GM18519 (cell line): ENCODE measurements around the gene RAB3D.
"Not testable (repeated sequence)": the region's sequence is repeated elsewhere in the genome, so short reads cannot be mapped to it uniquely, and the experiment has no call there.

ENCODE experiments used
- ATAC-seq: cut with Tn5 transposase; IDR thresholded peaks from one replicate; pipeline ENCODE4 v1.9.1; 2021; ENCODE audit warnings: mild to moderate bottlenecking, moderate library complexity; ENCODE audit not compliant: unreplicated experiment, low FRiP score

RAB3D gene

GRCh38 chr19:11339254-11340098 lies at the start of gene RAB3D:
Gene RAB3D (minus strand): TSS chr19:11339657. CDS start chr19:11337399, 2,258 bp downstream.
- ATAC-seq = no peak

GRCh38 chr19:11387162-11388034 lies 47.9 kb upstream of the RAB3D start:
- no peak for ATAC-seq

- no peak for ATAC-seq
Measured at GRCh38 chr19:11384778-11385129, 45.3 kb upstream of the RAB3D start.

- no peak for ATAC-seq
Measured at GRCh38 chr19:11383706-11384048, 44.2 kb upstream of the RAB3D start.

GRCh38 chr19:11382898-11383705 lies 43.6 kb upstream of the RAB3D start:
- no peak for ATAC-seq

GRCh38 chr19:11380653-11381537 lies 41.4 kb upstream of the RAB3D start:
- ATAC-seq = peak; percentile 41

- no peak for ATAC-seq
Measured at GRCh38 chr19:11379857-11380350, 40.4 kb upstream of the RAB3D start.

GRCh38 chr19:11379269-11379845 lies 39.9 kb upstream of the RAB3D start:
- ATAC-seq = not testable (repeated sequence)

- no peak for ATAC-seq
Measured at GRCh38 chr19:11378319-11379189, 39.1 kb upstream of the RAB3D start.

- ATAC-seq = no peak
Measured at GRCh38 chr19:11377756-11378155, 38.3 kb upstream of the RAB3D start.

GRCh38 chr19:11377237-11377636 lies 37.8 kb upstream of the RAB3D start:
- ATAC-seq = no peak

GRCh38 chr19:11375143-11375948 lies 35.9 kb upstream of the RAB3D start:
- no peak for ATAC-seq

- peak; percentile 82 for ATAC-seq
Measured at GRCh38 chr19:11374433-11375142, 35.1 kb upstream of the RAB3D start, which contains the start of gene SWSAP1. Gene SWSAP1 (plus strand): TSS chr19:11374666. CDS start chr19:11374681, 15 bp downstream.

GRCh38 chr19:11373885-11374432 lies 34.5 kb upstream of the RAB3D start:
- no peak for ATAC-seq

- no peak for ATAC-seq
Measured at GRCh38 chr19:11373166-11373884, 33.9 kb upstream of the RAB3D start.

- no peak for ATAC-seq
Measured at GRCh38 chr19:11370744-11371143, 31.3 kb upstream of the RAB3D start.
